ENCODE results near the gene CLCA2.

DNA sequence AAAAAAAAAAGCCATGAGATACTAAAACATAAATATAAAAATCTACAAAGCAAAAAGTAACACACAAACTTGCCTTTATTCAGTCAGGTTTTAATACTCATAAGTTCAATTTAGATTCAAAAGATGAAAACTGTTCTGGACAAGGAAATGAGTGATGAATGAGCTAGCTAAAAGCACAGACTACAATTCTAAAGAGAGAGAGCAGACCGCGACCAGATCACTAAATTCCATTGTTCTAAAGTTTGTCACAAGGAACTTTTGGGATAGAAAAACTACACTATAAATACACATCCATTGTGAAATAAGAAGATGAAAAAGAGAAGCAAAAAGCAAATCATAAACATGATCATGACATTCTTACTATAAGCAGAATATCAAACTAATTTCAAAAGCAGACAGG, 29.6 kb upstream of the CLCA2 start:
- TF ChIP-seq, protein P1, sequence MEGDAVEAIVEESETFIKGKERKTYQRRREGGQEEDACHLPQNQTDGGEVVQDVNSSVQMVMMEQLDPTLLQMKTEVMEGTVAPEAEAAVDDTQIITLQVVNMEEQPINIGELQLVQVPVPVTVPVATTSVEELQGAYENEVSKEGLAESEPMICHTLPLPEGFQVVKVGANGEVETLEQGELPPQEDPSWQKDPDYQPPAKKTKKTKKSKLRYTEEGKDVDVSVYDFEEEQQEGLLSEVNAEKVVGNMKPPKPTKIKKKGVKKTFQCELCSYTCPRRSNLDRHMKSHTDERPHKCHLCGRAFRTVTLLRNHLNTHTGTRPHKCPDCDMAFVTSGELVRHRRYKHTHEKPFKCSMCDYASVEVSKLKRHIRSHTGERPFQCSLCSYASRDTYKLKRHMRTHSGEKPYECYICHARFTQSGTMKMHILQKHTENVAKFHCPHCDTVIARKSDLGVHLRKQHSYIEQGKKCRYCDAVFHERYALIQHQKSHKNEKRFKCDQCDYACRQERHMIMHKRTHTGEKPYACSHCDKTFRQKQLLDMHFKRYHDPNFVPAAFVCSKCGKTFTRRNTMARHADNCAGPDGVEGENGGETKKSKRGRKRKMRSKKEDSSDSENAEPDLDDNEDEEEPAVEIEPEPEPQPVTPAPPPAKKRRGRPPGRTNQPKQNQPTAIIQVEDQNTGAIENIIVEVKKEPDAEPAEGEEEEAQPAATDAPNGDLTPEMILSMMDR (IDR thresholded peaks at IDR 0.05), result no peak
- TF ChIP-seq POLR2AphosphoS5 (IDR thresholded peaks at IDR 0.05), result no peak
- TF ChIP-seq POLR2A (IDR thresholded peaks at IDR 0.05), result no peak
